Endodermal cell (in vitro differentiated cells): ENCODE measurements around the gene GPBP1. TPM values are rescaled to one million over a fixed set of nuclear protein-coding genes. Genes with fewer than 3 reads are reported as not detected.

Source experiments
- DNase-seq: peaks from one replicate; pipeline ENCODE4 v3.0.0-alpha.2; 2017
- H3K27ac ChIP-seq: 2 replicates; pipeline ENCODE4 v1.5.1; 2013; ENCODE audit warnings: mild to moderate bottlenecking, low read depth, low read length, moderate library complexity
- H3K27me3 ChIP-seq: 2 replicates; pipeline ENCODE4 v1.6.1; 2013; ENCODE audit warnings: mild to moderate bottlenecking, low read length, moderate library complexity; ENCODE audit not compliant: insufficient read depth, control insufficient read depth, poor library complexity, severe bottlenecking
- H3K36me3 ChIP-seq: 2 replicates; pipeline ENCODE4 v1.7.0; 2013; ENCODE audit warnings: mild to moderate bottlenecking, low read length, moderate library complexity; ENCODE audit not compliant: control insufficient read depth, insufficient read depth
- H3K4me1 ChIP-seq: one replicate; pipeline ENCODE4 v1.7.0; 2013; ENCODE audit warnings: low read length; ENCODE audit not compliant: control insufficient read depth, insufficient read depth
- H3K4me3 ChIP-seq: 2 replicates; pipeline ENCODE4 v1.5.1; 2013; ENCODE audit warnings: mild to moderate bottlenecking, low read length, moderate library complexity
- H3K9ac ChIP-seq: 2 replicates; pipeline ENCODE4 v1.6.1; 2013; ENCODE audit warnings: mild to moderate bottlenecking, low read length, moderate library complexity; ENCODE audit not compliant: poor library complexity, severe bottlenecking; ENCODE audit errors: extremely low read depth
- H3K9me3 ChIP-seq: 2 replicates; pipeline ENCODE4 v1.6.1; 2013; ENCODE audit warnings: mild to moderate bottlenecking, low read length, moderate library complexity; ENCODE audit not compliant: control insufficient read depth
- H3K27ac Mint-ChIP-seq: 2 replicates; pipeline ENCODE4 v1.8.0; 2020; ENCODE audit warnings: mixed read lengths
- H3K27me3 Mint-ChIP-seq: 2 replicates; pipeline ENCODE4 v1.8.0; 2021; ENCODE audit warnings: mild to moderate bottlenecking, mixed read lengths; ENCODE audit not compliant: insufficient read depth
- H3K36me3 Mint-ChIP-seq: 2 replicates; pipeline ENCODE4 v1.8.0; 2020; ENCODE audit warnings: low read depth, mixed read lengths
- H3K4me1 Mint-ChIP-seq: 2 replicates; pipeline ENCODE4 v1.8.0; 2020; ENCODE audit warnings: mixed read lengths
- H3K4me3 Mint-ChIP-seq: 2 replicates; pipeline ENCODE4 v1.8.0; 2020; ENCODE audit warnings: mild to moderate bottlenecking, moderate library complexity, mixed read lengths
- H3K9me3 Mint-ChIP-seq: 2 replicates; pipeline ENCODE4 v1.8.0; 2020; ENCODE audit warnings: mild to moderate bottlenecking, mixed read lengths
- WGBS, 2 experiments: methylation state at CpG; one replicate each; pipeline versions ENCODE4 v1.1.5 to v1.1.7; 2013; ENCODE audit warnings: missing lambda C conversion rate in 2 of 2, mixed read lengths in 1 of 2; ENCODE audit not compliant: insufficient coverage in 1 of 2, insufficient read length in 1 of 2; 5-methylcytosine and 5-hydroxymethylcytosine counted together
- total RNA-seq, 2 donors: library from RNA; stranded (reverse); fragmentation: NEBNext Ultra II Directional in 1 of 2; extraction: Animal tissue kit (Norgen Biotek cat#: 25700) in 1 of 2; gene quantifications; 2 replicates in 1 of 2; 3 replicates in 1 of 2; pipeline ENCODE4 v1.2.1, GENCODE V29; 2021
- TF ChIP-seq, protein P1 (sequence below): fragments of 200-600 bp; sonication (generic); conservative IDR thresholded peaks from 2 replicates; pipeline ENCODE4 v1.5.0; 2021; ENCODE audit warnings: antibody characterized with exemption, mild to moderate bottlenecking

The GPBP1 gene
- total RNA-seq, 2 donors from 2014 or later: 109 to 124 TPM

DNA sequence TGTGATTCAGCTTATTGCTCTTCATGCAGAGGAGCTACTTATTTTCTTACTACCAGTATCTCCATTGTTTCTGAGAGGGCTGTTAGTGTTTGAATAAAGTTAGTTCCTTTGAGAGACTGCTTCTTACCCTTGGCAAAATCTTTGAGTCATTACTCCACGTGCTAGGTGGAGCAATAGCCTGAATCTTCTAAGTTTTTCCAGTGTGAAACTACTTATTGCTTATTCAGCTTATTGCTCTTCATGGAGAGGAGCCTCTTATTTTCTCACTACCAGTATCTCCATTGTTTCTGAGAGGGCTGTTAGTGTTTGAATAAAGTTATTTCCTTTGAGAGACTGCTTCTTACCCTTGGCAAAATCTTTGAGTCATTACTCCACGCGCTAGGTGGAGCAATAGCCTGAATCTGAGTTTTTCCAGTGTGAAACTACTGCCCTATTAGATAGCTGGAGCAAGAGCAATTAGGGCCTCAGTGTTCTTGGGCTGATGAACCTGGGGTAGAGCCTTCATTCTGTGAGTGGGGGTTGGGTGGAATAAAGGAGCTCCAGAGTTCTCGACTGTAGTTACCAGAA lies 41.9 kb downstream of the GPBP1 start:
- Histone ChIP-seq H3K9me3 (no peaks in the 10 kb centered on the region), H3K36me3 (peaks cover 61% of the 10 kb centered on the region), H3K27me3 (no peaks in the 10 kb centered on the region), H3K27ac (no peak overlapping the region), H3K4me3 (no peak overlapping the region), H3K4me1 (no peaks in the 10 kb centered on the region), H3K9ac (no peak overlapping the region)
- H3K27me3 Mint-ChIP-seq: no peaks in the 10 kb centered on the region
- TF ChIP-seq, protein P1, sequence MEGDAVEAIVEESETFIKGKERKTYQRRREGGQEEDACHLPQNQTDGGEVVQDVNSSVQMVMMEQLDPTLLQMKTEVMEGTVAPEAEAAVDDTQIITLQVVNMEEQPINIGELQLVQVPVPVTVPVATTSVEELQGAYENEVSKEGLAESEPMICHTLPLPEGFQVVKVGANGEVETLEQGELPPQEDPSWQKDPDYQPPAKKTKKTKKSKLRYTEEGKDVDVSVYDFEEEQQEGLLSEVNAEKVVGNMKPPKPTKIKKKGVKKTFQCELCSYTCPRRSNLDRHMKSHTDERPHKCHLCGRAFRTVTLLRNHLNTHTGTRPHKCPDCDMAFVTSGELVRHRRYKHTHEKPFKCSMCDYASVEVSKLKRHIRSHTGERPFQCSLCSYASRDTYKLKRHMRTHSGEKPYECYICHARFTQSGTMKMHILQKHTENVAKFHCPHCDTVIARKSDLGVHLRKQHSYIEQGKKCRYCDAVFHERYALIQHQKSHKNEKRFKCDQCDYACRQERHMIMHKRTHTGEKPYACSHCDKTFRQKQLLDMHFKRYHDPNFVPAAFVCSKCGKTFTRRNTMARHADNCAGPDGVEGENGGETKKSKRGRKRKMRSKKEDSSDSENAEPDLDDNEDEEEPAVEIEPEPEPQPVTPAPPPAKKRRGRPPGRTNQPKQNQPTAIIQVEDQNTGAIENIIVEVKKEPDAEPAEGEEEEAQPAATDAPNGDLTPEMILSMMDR: no peak
- no peak for DNase-seq
- no peaks in the 10 kb centered on the region for H3K9me3 Mint-ChIP-seq
- no peak overlapping the region for H3K27ac Mint-ChIP-seq
- H3K4me3 Mint-ChIP-seq: no peak overlapping the region
- H3K4me1 Mint-ChIP-seq: peaks cover 2% of the 10 kb centered on the region
- H3K36me3 Mint-ChIP-seq: peaks cover 43% of the 10 kb centered on the region
- 96 to 100% methylated on average over 3 to 4 of the region's 4 CpGs for WGBS, 2 experiments

DNA sequence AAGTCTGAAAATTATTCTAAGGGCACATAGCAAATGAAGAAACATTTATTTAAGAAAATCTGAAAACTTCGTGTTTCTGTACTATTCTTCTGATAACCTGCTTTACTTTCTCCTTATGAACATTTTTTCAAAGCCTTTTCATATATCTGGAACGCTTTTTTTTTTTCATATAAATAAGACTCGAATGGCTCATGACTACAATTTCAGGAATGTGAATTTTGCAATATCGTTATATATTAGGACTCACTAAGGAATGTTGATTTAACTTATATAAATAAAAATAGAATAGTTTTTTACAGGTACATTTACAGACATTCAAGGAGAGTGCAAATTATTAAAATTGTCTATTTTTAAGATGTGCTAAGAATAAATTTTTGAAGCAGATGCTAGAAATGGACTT lies 42.9 kb downstream of the GPBP1 start:
- Mint-ChIP-seq H3K4me1 (no peaks in the 10 kb centered on the region), H3K36me3 (peaks cover 43% of the 10 kb centered on the region), H3K9me3 (no peaks in the 10 kb centered on the region), H3K27ac (no peak overlapping the region), H3K27me3 (no peaks in the 10 kb centered on the region), H3K4me3 (no peak overlapping the region)
- Histone ChIP-seq H3K36me3 (peaks cover 68% of the 10 kb centered on the region), H3K27me3 (no peaks in the 10 kb centered on the region), H3K9me3 (no peaks in the 10 kb centered on the region), H3K4me3 (no peak overlapping the region), H3K27ac (no peak overlapping the region), H3K4me1 (no peaks in the 10 kb centered on the region), H3K9ac (no peak overlapping the region)
- TF ChIP-seq, protein P1: no peak
- DNase-seq: no peak
- WGBS, 2 experiments: 88 to 97% methylated on average over 1 to 4 of the region's 4 CpGs

DNA sequence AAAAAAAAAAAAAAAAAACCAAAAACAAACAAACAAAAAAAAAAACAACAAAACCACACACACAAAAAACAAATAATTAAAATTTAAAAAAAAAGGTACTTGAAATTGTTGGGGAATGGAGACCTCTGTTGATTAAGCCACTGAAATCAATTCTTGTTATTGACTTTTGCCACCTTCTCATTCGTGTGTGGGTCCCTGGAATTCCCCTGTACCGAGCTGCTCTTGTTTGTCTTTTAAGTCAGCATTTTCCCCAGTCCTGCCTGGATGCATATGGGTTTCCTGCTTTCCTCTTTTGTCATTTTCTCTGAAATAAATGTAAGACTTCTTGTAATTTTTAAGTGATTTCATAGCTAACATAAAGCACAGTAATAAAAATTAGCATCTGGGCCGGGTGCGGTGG lies 45.5 kb downstream of the GPBP1 start:
- Histone ChIP-seq H3K4me1 (no peaks in the 10 kb centered on the region), H3K27me3 (no peaks in the 10 kb centered on the region), H3K36me3 (peaks cover 71% of the 10 kb centered on the region), H3K27ac (no peak overlapping the region), H3K9me3 (no peaks in the 10 kb centered on the region), H3K9ac (no peak overlapping the region), H3K4me3 (no peak overlapping the region)
- Mint-ChIP-seq H3K27ac (no peak overlapping the region), H3K36me3 (peaks cover 43% of the 10 kb centered on the region), H3K27me3 (no peaks in the 10 kb centered on the region), H3K9me3 (no peaks in the 10 kb centered on the region), H3K4me1 (no peaks in the 10 kb centered on the region), H3K4me3 (no peak overlapping the region)
- 93 to 94% methylated on average over 4 of the region's 4 CpGs for WGBS, 2 experiments
- TF ChIP-seq, protein P1: no peak
- no peak for DNase-seq
